DOHH2 (cell line): ENCODE measurements around the gene SORBS1.

Source experiments
- H3F3A ChIP-seq: fragments of 200-600 bp; sonication (generic), shearing (Covaris generic); 2 replicates; pipeline ENCODE4 v1.6.0; 2016; ENCODE audit warnings: antibody characterized with exemption, mild to moderate bottlenecking; ENCODE audit not compliant: control insufficient read depth, insufficient read depth
- H3K27ac ChIP-seq: fragments of 200-600 bp; sonication (generic); 2 replicates; pipeline ENCODE4 v1.5.1; 2014; ENCODE audit warnings: low read depth, mild to moderate bottlenecking, low read length, moderate library complexity
- H3K27me3 ChIP-seq: fragments of 200-600 bp; sonication (generic); 2 replicates; pipeline ENCODE4 v1.6.1; 2014; ENCODE audit warnings: mild to moderate bottlenecking, low read length, mixed read lengths; ENCODE audit not compliant: control insufficient read depth
- H3K36me3 ChIP-seq: fragments of 200-600 bp; sonication (generic); 2 replicates; pipeline ENCODE4 v1.6.1; 2014; ENCODE audit warnings: mild to moderate bottlenecking, low read length, moderate library complexity, mixed read lengths; ENCODE audit not compliant: control insufficient read depth
- H3K4me1 ChIP-seq: fragments of 200-600 bp; sonication (generic); 2 replicates; pipeline ENCODE4 v1.6.1; 2014; ENCODE audit warnings: mild to moderate bottlenecking, low read length, mixed read lengths; ENCODE audit not compliant: control insufficient read depth
- H3K4me2 ChIP-seq: fragments of 200-600 bp; sonication (generic); 2 replicates; pipeline ENCODE4 v1.6.0; 2014; ENCODE audit warnings: mild to moderate bottlenecking, low read length, moderate library complexity
- H3K4me3 ChIP-seq: fragments of 200-600 bp; sonication (generic); 2 replicates; pipeline ENCODE4 v1.5.1; 2014; ENCODE audit warnings: mild to moderate bottlenecking, low read length, mixed read lengths
- H3K79me2 ChIP-seq: fragments of 200-600 bp; sonication (generic); 2 replicates; pipeline ENCODE4 v1.6.1; 2014; ENCODE audit warnings: mild to moderate bottlenecking, low read length, mixed read lengths; ENCODE audit not compliant: control insufficient read depth
- H3K9me2 ChIP-seq: fragments of 200-600 bp; sonication (generic); replicated peaks from 2 replicates; pipeline ENCODE4 v1.6.1; 2014; ENCODE audit warnings: mild to moderate bottlenecking, low read length, mixed read lengths; ENCODE audit not compliant: control insufficient read depth
- H3K9me3 ChIP-seq: fragments of 200-600 bp; sonication (generic); 2 replicates; pipeline ENCODE4 v1.6.1; 2014; ENCODE audit warnings: antibody characterized with exemption, low read length, mixed read lengths; ENCODE audit not compliant: control insufficient read depth, insufficient read depth
- H4K20me1 ChIP-seq: fragments of 200-600 bp; sonication (generic); 2 replicates; pipeline ENCODE4 v1.6.0; 2014; ENCODE audit warnings: low read depth, mild to moderate bottlenecking, antibody characterized with exemption, low read length, moderate library complexity; ENCODE audit not compliant: control insufficient read depth, insufficient read depth
- CTCF ChIP-seq: fragments of 200-600 bp; sonication (generic); IDR thresholded peaks from one replicate; pipeline ENCODE4 v1.5.1; 2014; ENCODE audit warnings: antibody characterized with exemption, mild to moderate bottlenecking, low read depth, low read length; ENCODE audit not compliant: poor library complexity, severe bottlenecking
- EZH2phosphoT487 ChIP-seq: fragments of 200-600 bp; sonication (generic); IDR thresholded peaks from 2 replicates; pipeline ENCODE4 v1.6.1; 2017; ENCODE audit warnings: borderline replicate concordance, mild to moderate bottlenecking, antibody characterized with exemption, low read length, moderate library complexity, mixed read lengths

SORBS1 gene

GRCh38 chr10:95329296-95329695 is 231.9 kb downstream of the SORBS1 start:
- no peaks in the 10 kb centered on the region for H3K27me3 ChIP-seq
- no peaks in the 10 kb centered on the region for H3K9me2 ChIP-seq
- H3K9me3 ChIP-seq, result no peaks in the 10 kb centered on the region
- no peak overlapping the region for H3K27ac ChIP-seq
- no peak overlapping the region for H3K4me2 ChIP-seq
- H3K4me3 ChIP-seq, result no peak overlapping the region
- H3K36me3 ChIP-seq, result no peaks in the 10 kb centered on the region
- TF ChIP-seq CTCF (no peak), EZH2phosphoT487 (no peak)
- H3K4me1 ChIP-seq, result no peaks in the 10 kb centered on the region
- H3F3A ChIP-seq, result no peaks in the 10 kb centered on the region
- H3K79me2 ChIP-seq, result no peaks in the 10 kb centered on the region
- H4K20me1 ChIP-seq, result no peaks in the 10 kb centered on the region

GRCh38 chr10:95328013-95328412 is 233.2 kb downstream of the SORBS1 start:
- Histone ChIP-seq H3K4me3 (no peak overlapping the region), H3K9me2 (no peaks in the 10 kb centered on the region), H3K36me3 (no peaks in the 10 kb centered on the region), H3K4me1 (peaks cover 11% of the 10 kb centered on the region), H3K9me3 (no peaks in the 10 kb centered on the region), H4K20me1 (no peaks in the 10 kb centered on the region), H3K4me2 (no peak overlapping the region), H3K27me3 (no peaks in the 10 kb centered on the region), H3K27ac (no peak overlapping the region), H3K79me2 (no peaks in the 10 kb centered on the region), H3F3A (no peaks in the 10 kb centered on the region)
- TF ChIP-seq EZH2phosphoT487, result no peak
- TF ChIP-seq CTCF, result no peak

GRCh38 chr10:95327367-95327766 is 233.8 kb downstream of the SORBS1 start:
- no peaks in the 10 kb centered on the region for H4K20me1 ChIP-seq
- H3K9me3 ChIP-seq, result no peaks in the 10 kb centered on the region
- no peak overlapping the region for H3K27ac ChIP-seq
- H3K4me3 ChIP-seq, result no peak overlapping the region
- H3K9me2 ChIP-seq, result no peaks in the 10 kb centered on the region
- H3K27me3 ChIP-seq, result no peaks in the 10 kb centered on the region
- no peaks in the 10 kb centered on the region for H3K36me3 ChIP-seq
- no peaks in the 10 kb centered on the region for H3F3A ChIP-seq
- no peak overlapping the region for H3K4me2 ChIP-seq
- H3K79me2 ChIP-seq, result no peaks in the 10 kb centered on the region
- peaks cover 17% of the 10 kb centered on the region for H3K4me1 ChIP-seq
- TF ChIP-seq EZH2phosphoT487 (no peak), CTCF (no peak)

- no peak overlapping the region for H3K4me2 ChIP-seq
Observed at GRCh38 chr10:95326396-95326795, 234.8 kb downstream of the SORBS1 start.

More at GRCh38 chr10:95326396-95326795, 234.8 kb downstream of the SORBS1 start:
- Histone ChIP-seq H3K4me1 (peaks cover 18% of the 10 kb centered on the region), H3K36me3 (no peaks in the 10 kb centered on the region), H3K4me3 (no peak overlapping the region), H3K27ac (no peak overlapping the region), H3K9me3 (no peaks in the 10 kb centered on the region), H3K79me2 (no peaks in the 10 kb centered on the region), H3K9me2 (no peaks in the 10 kb centered on the region), H4K20me1 (no peaks in the 10 kb centered on the region), H3K27me3 (no peaks in the 10 kb centered on the region), H3F3A (no peaks in the 10 kb centered on the region)
- TF ChIP-seq CTCF (no peak), EZH2phosphoT487 (no peak)
